GM18517 (cell line): ENCODE measurements around the gene POU6F2.
"Not testable (repeated sequence)": the region's sequence is repeated elsewhere in the genome, so short reads cannot be mapped to it uniquely, and the experiment has no call there.

Experiments used
- ATAC-seq: cut with Tn5 transposase; IDR thresholded peaks from one replicate; pipeline ENCODE4 v1.9.1; 2021; ENCODE audit warnings: mild to moderate bottlenecking, moderate library complexity; ENCODE audit not compliant: unreplicated experiment

The POU6F2 gene

GRCh38 chr7:39183796-39184195 is 206.1 kb downstream of the POU6F2 start:
- no peak for ATAC-seq

GRCh38 chr7:39184391-39184790 is 206.7 kb downstream of the POU6F2 start:
- ATAC-seq = no peak

GRCh38 chr7:39186131-39186530 is 208.4 kb downstream of the POU6F2 start:
- no peak for ATAC-seq

GRCh38 chr7:39186671-39187070 is 209.0 kb downstream of the POU6F2 start:
- ATAC-seq = no peak

- no peak for ATAC-seq
Measured at GRCh38 chr7:39187130-39187529, 209.4 kb downstream of the POU6F2 start.

GRCh38 chr7:39192476-39192875 is 214.8 kb downstream of the POU6F2 start:
- no peak for ATAC-seq

GRCh38 chr7:39194388-39194787 is 216.7 kb downstream of the POU6F2 start:
- ATAC-seq = not testable (repeated sequence)

GRCh38 chr7:39195967-39196366 is 218.3 kb downstream of the POU6F2 start:
- no peak for ATAC-seq

GRCh38 chr7:39197831-39198230 is 220.1 kb downstream of the POU6F2 start:
- ATAC-seq = no peak

- no peak for ATAC-seq
Measured at GRCh38 chr7:39198556-39198955, 220.8 kb downstream of the POU6F2 start.

GRCh38 chr7:39199006-39199405 is 221.3 kb downstream of the POU6F2 start:
- no peak for ATAC-seq

GRCh38 chr7:39199951-39200350 is 222.2 kb downstream of the POU6F2 start:
- no peak for ATAC-seq

- ATAC-seq = no peak
Measured at GRCh38 chr7:39202041-39202440, 224.3 kb downstream of the POU6F2 start.

- ATAC-seq = no peak
Measured at GRCh38 chr7:39210362-39210761, 232.7 kb downstream of the POU6F2 start.

GRCh38 chr7:39211581-39211980 is 233.9 kb downstream of the POU6F2 start:
- no peak for ATAC-seq

GRCh38 chr7:39212876-39213275 is 235.2 kb downstream of the POU6F2 start:
- ATAC-seq = no peak

GRCh38 chr7:39217783-39218182 is 240.1 kb downstream of the POU6F2 start:
- ATAC-seq = no peak

GRCh38 chr7:39219869-39220268 is 242.2 kb downstream of the POU6F2 start:
- ATAC-seq = no peak

GRCh38 chr7:39221901-39222300 is 244.2 kb downstream of the POU6F2 start:
- no peak for ATAC-seq

- ATAC-seq = no peak
Measured at GRCh38 chr7:39228946-39229345, 251.2 kb downstream of the POU6F2 start.

GRCh38 chr7:39233851-39234529 is 256.3 kb downstream of the POU6F2 start:
- no peak for ATAC-seq

- ATAC-seq = no peak
Measured at GRCh38 chr7:39238234-39238869, 260.6 kb downstream of the POU6F2 start.

- no peak for ATAC-seq
Measured at GRCh38 chr7:39240864-39241263, 263.2 kb downstream of the POU6F2 start.
